Ishikawa (cell line): ENCODE data around the gene DPYSL3.

Experiments used
- CEBPB ChIP-seq: IDR thresholded peaks from 2 replicates; pipeline ENCODE4 v1.6.1; 2012
- CREB1 ChIP-seq: IDR thresholded peaks from 2 replicates; pipeline ENCODE4 v1.6.1; 2012; ENCODE audit warnings: low read depth
- EGR1 ChIP-seq: IDR thresholded peaks from 2 replicates; pipeline ENCODE4 v1.6.1; 2012
- EP300 ChIP-seq: IDR thresholded peaks from 2 replicates; pipeline ENCODE4 v1.6.1; 2012; ENCODE audit warnings: borderline replicate concordance
- FOXM1 ChIP-seq: IDR thresholded peaks from 2 replicates; pipeline ENCODE4 v1.6.1; 2012; ENCODE audit warnings: low read depth, borderline replicate concordance
- NFIC ChIP-seq: IDR thresholded peaks from 2 replicates; pipeline ENCODE4 v1.6.1; 2012
- RAD21 ChIP-seq: IDR thresholded peaks from 2 replicates; pipeline ENCODE4 v1.6.1; 2012; ENCODE audit warnings: low read depth
- TAF1 ChIP-seq: IDR thresholded peaks from 2 replicates; pipeline ENCODE4 v1.6.1; 2012; ENCODE audit warnings: low read depth, mild to moderate bottlenecking
- TCF12 ChIP-seq: IDR thresholded peaks from 2 replicates; pipeline ENCODE4 v1.6.1; 2012; ENCODE audit warnings: low read depth
- TEAD4 ChIP-seq: IDR thresholded peaks from 2 replicates; pipeline ENCODE4 v1.6.1; 2012
- YY1 ChIP-seq: IDR thresholded peaks from 2 replicates; pipeline ENCODE4 v1.6.1; 2012; ENCODE audit warnings: low read depth
- ZBTB7A ChIP-seq: IDR thresholded peaks from 2 replicates; pipeline ENCODE4 v1.6.1; 2012; ENCODE audit warnings: low read depth
- TF ChIP-seq, protein P1 (sequence below): IDR thresholded peaks from 2 replicates; pipeline ENCODE4 v1.6.1; 2012
- TF ChIP-seq, protein P2 (sequence below): IDR thresholded peaks from 2 replicates; pipeline ENCODE4 v1.6.1; 2012
- TF ChIP-seq, protein P3 (sequence below): IDR thresholded peaks from 2 replicates; pipeline ENCODE4 v1.6.1; 2012; ENCODE audit warnings: low read depth, mild to moderate bottlenecking

The DPYSL3 gene

DNA sequence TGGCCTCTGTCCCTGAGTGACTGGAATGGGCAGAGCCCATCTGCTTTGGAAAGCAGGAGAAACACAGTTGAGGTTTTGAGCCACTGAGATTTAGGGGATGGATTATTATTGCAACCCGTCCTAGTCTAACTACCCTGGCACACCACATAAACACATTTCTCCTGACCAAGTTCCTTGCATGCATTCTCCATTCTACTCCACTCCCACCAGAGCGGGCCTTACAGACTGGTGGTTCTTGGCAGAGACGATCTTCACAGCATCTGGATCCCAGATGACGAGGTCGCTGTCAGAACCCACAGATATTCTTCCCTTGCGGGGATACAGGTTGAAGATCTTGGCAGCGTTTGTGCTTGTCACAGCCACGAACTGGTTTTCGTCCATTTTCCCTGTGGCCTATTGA lies 111.0 kb downstream of the DPYSL3 start:
- TF ChIP-seq ZBTB7A (no peak), TEAD4 (no peak), EP300 (no peak), RAD21 (no peak), CEBPB (no peak), EGR1 (no peak), CREB1 (no peak), FOXM1 (no peak), TAF1 (no peak), TCF12 (no peak), YY1 (no peak), NFIC (no peak)
- TF ChIP-seq, protein P1, sequence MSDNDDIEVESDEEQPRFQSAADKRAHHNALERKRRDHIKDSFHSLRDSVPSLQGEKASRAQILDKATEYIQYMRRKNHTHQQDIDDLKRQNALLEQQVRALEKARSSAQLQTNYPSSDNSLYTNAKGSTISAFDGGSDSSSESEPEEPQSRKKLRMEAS, result no peak
- TF ChIP-seq, protein P2, sequence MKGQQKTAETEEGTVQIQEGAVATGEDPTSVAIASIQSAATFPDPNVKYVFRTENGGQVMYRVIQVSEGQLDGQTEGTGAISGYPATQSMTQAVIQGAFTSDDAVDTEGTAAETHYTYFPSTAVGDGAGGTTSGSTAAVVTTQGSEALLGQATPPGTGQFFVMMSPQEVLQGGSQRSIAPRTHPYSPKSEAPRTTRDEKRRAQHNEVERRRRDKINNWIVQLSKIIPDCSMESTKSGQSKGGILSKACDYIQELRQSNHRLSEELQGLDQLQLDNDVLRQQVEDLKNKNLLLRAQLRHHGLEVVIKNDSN, result no peak
- TF ChIP-seq, protein P3, sequence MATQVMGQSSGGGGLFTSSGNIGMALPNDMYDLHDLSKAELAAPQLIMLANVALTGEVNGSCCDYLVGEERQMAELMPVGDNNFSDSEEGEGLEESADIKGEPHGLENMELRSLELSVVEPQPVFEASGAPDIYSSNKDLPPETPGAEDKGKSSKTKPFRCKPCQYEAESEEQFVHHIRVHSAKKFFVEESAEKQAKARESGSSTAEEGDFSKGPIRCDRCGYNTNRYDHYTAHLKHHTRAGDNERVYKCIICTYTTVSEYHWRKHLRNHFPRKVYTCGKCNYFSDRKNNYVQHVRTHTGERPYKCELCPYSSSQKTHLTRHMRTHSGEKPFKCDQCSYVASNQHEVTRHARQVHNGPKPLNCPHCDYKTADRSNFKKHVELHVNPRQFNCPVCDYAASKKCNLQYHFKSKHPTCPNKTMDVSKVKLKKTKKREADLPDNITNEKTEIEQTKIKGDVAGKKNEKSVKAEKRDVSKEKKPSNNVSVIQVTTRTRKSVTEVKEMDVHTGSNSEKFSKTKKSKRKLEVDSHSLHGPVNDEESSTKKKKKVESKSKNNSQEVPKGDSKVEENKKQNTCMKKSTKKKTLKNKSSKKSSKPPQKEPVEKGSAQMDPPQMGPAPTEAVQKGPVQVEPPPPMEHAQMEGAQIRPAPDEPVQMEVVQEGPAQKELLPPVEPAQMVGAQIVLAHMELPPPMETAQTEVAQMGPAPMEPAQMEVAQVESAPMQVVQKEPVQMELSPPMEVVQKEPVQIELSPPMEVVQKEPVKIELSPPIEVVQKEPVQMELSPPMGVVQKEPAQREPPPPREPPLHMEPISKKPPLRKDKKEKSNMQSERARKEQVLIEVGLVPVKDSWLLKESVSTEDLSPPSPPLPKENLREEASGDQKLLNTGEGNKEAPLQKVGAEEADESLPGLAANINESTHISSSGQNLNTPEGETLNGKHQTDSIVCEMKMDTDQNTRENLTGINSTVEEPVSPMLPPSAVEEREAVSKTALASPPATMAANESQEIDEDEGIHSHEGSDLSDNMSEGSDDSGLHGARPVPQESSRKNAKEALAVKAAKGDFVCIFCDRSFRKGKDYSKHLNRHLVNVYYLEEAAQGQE, result no peak

- TF ChIP-seq, protein P2, result no peak
- TF ChIP-seq RAD21, result no peak
- TF ChIP-seq, protein P1, result no peak
- TF ChIP-seq ZBTB7A, result no peak
- no peak for TF ChIP-seq TAF1
- no peak for TF ChIP-seq CEBPB
- no peak for TF ChIP-seq EP300
- TF ChIP-seq CREB1, result no peak
Observed at GRCh38 chr5:147397616-147398015, 112.3 kb downstream of the DPYSL3 start.

- TF ChIP-seq TAF1, result no peak
- TF ChIP-seq RAD21, result no peak
- TF ChIP-seq, protein P2, result no peak
- no peak for TF ChIP-seq ZBTB7A
- no peak for TF ChIP-seq FOXM1
- no peak for TF ChIP-seq EP300
- no peak for TF ChIP-seq CREB1
Observed at GRCh38 chr5:147396070-147396823, 113.6 kb downstream of the DPYSL3 start.

DNA sequence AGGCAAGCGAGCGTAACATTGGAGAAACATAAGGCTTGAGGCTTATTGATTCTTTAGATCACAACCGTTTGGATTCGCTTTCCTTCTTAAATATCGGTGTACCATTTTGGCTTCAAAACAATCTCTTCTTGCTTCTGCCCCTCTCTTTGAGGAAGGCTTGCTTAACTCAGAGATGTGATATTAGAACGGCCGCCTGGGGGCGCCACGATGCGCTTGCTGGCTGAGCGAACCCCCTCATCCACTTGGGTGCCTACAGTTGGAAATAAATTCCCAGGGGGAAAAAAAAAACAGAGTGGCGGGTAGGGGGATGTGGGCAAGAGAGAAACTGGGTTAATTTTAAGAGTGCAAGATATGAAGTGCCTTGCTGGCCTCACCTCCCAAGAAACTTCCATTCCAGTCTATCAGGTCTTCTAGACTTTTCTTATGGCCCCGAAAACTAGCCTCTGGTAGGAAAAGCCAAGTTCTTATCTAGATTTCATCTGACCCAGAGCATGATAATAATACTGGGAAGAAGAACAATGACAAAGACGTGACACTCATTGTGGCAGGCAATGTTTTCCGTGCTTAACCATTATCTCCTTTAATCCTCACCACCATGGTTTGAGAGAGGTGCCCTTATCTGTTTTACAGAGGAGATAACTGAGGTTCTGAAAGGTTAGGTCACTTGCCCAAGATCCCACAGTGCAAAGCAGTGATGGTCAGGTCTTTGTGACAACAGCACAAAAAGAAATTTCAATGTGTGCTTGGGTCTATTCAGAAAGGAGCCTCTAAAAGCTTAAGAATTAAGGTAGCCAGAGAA lies 115.8 kb downstream of the DPYSL3 start:
- no peak for TF ChIP-seq EGR1
- TF ChIP-seq NFIC, result no peak
- no peak for TF ChIP-seq RAD21
- TF ChIP-seq, protein P3, result no peak
- TF ChIP-seq TAF1, result no peak
- TF ChIP-seq ZBTB7A, result no peak
- TF ChIP-seq CEBPB, result no peak
- TF ChIP-seq YY1, result no peak

GRCh38 chr5:147391781-147392180 lies 118.1 kb downstream of the DPYSL3 start:
- TF ChIP-seq, protein P3, result no peak
- peak; percentile 40 for TF ChIP-seq RAD21
